ACC112 (cell line): ENCODE data around the gene SYNJ2.

Experiments used
- H2AFZ ChIP-seq: fragments of 200-600 bp; sonication (generic); one replicate; pipeline ENCODE4 v1.6.0; 2017; ENCODE audit warnings: antibody characterized with exemption, low read length; ENCODE audit not compliant: unreplicated experiment
- H3K27ac ChIP-seq: fragments of 200-600 bp; sonication (generic); 2 replicates; pipeline ENCODE4 v1.5.1; 2014; ENCODE audit warnings: low read depth, mild to moderate bottlenecking, antibody characterized with exemption, low read length, moderate library complexity
- H3K27me3 ChIP-seq: fragments of 200-600 bp; sonication (generic); 2 replicates; pipeline ENCODE4 v1.6.1; 2014; ENCODE audit warnings: mild to moderate bottlenecking, antibody characterized with exemption, low read length, moderate library complexity, mixed read lengths; ENCODE audit not compliant: insufficient read depth
- H3K36me3 ChIP-seq: fragments of 200-600 bp; sonication (generic); 2 replicates; pipeline ENCODE4 v1.6.1; 2016; ENCODE audit warnings: mild to moderate bottlenecking, antibody characterized with exemption, low read length, moderate library complexity, mixed read lengths; ENCODE audit not compliant: insufficient read depth
- H3K4me1 ChIP-seq: fragments of 200-600 bp; sonication (generic); one replicate; pipeline ENCODE4 v1.6.1; 2016; ENCODE audit warnings: low read length, mixed read lengths; ENCODE audit not compliant: insufficient read depth, unreplicated experiment, control insufficient read depth
- H3K4me3 ChIP-seq: fragments of 200-600 bp; sonication (generic); 2 replicates; pipeline ENCODE4 v1.5.1; 2014; ENCODE audit warnings: mild to moderate bottlenecking, low read depth, low read length
- H3K79me2 ChIP-seq: fragments of 200-600 bp; sonication (generic); one replicate; pipeline ENCODE4 v1.6.0; 2016; ENCODE audit warnings: low read length; ENCODE audit not compliant: control insufficient read depth, unreplicated experiment, insufficient read depth

The SYNJ2 gene

DNA sequence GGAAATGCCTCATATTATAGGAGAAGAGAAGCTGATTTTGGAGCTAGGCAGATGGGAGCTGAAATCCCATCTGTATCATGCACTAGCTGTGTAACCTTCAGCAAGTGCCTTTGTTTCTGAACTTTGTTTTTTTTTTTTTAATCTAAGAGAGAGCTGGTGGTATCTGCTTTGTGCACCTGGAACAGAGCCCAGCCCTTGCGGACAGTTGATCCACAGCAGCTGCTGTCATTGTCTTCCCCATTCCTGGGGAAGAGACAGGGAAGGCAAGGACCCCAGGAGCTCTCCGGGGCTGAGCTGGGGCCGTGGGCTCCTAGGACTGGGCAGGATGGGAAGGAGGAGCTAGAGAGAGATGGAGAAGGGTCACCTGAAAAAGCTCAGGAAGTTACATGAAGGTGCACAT is 92.1 kb downstream of the SYNJ2 start:
- Histone ChIP-seq H3K36me3 (peaks cover 30% of the 10 kb centered on the region), H3K27ac (no peak overlapping the region), H3K4me1 (peaks cover 23% of the 10 kb centered on the region), H3K4me3 (no peak overlapping the region), H2AFZ (no peak overlapping the region), H3K79me2 (peaks cover 2% of the 10 kb centered on the region), H3K27me3 (no peaks in the 10 kb centered on the region)

DNA sequence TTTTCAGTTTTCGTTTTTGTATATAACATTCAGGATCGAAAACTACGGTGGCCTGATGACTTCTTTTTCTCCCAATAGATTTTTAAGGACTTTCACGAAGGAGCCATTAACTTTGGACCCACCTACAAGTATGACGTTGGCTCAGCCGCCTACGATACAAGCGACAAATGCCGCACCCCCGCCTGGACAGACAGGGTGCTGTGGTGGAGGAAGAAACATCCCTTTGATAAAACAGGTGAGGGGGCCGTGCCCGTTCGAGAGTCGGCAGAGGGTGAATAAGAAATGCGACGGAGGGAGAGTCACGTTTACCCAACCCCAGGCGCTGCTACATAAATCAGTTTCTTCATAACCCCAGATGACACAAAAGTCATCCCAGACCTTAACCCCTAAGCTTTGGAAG is 94.9 kb downstream of the SYNJ2 start:
- Histone ChIP-seq H3K27me3 (no peaks in the 10 kb centered on the region), H3K36me3 (peaks cover 34% of the 10 kb centered on the region), H2AFZ (no peak overlapping the region), H3K4me1 (peaks cover 5% of the 10 kb centered on the region), H3K79me2 (no peaks in the 10 kb centered on the region), H3K27ac (no peak overlapping the region), H3K4me3 (no peak overlapping the region)

DNA sequence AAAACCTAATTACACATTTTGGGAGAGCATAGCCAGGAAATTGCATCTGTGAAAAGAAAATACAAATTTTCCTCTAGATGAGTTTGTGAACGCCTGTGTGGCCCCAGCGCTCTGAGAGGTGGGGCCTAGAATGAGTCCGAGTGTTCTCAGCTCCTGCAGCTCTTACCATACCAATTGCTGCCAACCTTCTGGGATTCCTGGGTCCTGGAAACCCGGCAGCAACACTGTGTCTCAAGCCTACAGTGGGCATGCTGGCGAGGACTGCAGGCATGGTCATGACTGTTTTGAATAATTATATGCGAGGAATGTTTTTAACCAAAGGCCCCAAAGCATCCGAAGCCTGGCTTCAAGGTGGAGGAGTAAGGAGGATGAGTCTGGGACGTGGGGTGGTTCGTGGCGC is 96.0 kb downstream of the SYNJ2 start:
- no peak overlapping the region for H3K27ac ChIP-seq

DNA sequence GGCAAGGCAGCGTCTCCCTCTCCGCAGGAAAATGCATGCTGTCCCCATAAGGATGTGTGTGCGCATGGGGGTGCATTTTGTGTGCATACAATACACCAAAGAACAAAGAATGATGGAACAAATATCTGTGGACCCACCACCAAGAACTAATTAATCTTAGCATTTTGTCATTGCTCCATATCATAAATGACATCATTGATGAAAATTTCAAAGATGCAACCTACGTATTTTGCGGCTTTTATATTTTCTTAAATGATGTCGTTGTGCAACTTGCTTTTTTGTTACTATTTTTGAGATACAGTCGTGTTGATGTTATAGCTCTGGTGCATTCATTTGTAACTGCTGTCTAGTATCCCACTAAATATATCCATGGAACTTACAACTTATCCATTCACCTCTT is 96.7 kb downstream of the SYNJ2 start:
- peaks cover 4% of the 10 kb centered on the region for H3K4me1 ChIP-seq
- no peaks in the 10 kb centered on the region for H3K27me3 ChIP-seq
- peaks cover 41% of the 10 kb centered on the region for H3K36me3 ChIP-seq
- H3K4me3 ChIP-seq, result no peak overlapping the region
- no peak overlapping the region for H2AFZ ChIP-seq
- no peaks in the 10 kb centered on the region for H3K79me2 ChIP-seq
- no peak overlapping the region for H3K27ac ChIP-seq

More for the DNA sequence above, 96.0 kb downstream of the SYNJ2 start:
- H3K27me3 ChIP-seq, result no peaks in the 10 kb centered on the region
- H3K36me3 ChIP-seq, result peaks cover 37% of the 10 kb centered on the region
- no peaks in the 10 kb centered on the region for H3K79me2 ChIP-seq
- H2AFZ ChIP-seq, result no peak overlapping the region
- no peaks in the 10 kb centered on the region for H3K4me1 ChIP-seq
- H3K4me3 ChIP-seq, result no peak overlapping the region

DNA sequence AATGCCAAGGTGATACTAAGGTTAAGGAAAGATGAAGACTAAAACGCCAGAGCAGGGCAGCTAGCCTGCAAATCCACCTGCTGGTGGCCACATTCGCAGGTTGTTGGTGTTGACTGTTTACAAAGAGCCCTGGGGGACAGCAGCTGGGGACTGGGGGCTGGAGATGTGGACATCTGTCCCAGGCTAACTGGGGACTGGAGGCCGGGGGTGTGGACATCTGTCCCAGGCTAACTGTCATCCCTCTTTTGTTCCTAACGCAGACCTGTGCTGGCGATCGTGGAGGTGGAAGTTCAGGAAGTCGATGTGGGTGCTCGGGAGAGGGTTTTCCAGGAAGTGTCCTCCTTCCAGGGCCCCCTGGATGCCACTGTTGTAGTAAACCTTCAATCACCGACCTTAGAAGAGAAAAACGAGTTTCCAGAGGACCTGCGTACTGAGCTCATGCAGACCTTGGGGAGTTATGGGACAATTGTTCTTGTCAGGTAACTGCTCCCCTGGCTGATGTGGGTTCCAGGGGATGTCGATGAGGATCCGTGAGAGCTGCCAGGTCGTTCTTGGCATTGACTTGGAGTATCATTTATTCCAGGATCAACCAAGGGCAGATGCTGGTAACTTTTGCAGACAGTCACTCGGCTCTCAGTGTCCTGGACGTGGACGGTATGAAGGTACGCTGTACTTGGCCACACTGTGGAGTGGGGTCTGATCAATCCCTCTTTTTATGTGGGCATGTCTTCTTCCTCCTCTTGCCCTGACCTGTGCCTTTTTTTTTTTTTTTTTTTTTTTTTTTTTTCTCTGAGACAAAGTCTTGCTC is 99.4 kb downstream of the SYNJ2 start:
- Histone ChIP-seq H2AFZ (no peak overlapping the region), H3K79me2 (no peaks in the 10 kb centered on the region), H3K27ac (no peak overlapping the region), H3K4me1 (peaks cover 8% of the 10 kb centered on the region), H3K27me3 (no peaks in the 10 kb centered on the region), H3K36me3 (peaks cover 45% of the 10 kb centered on the region), H3K4me3 (no peak overlapping the region)

DNA sequence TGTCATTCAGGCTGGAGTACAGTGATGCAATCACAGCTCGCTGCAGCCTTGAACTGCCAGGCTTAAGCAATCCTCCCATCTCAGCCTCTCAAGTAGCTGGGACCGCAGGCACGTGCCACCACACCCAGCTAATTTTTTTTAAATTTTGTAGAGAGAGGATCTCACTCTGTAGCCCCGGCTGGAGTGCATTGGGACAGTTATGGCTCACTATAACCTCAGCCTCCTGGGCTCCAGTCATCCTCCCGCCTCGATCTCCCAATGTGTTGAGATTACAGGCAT is 99.9 kb downstream of the SYNJ2 start:
- Histone ChIP-seq H3K79me2 (no peaks in the 10 kb centered on the region), H3K36me3 (peaks cover 46% of the 10 kb centered on the region), H3K27ac (no peak overlapping the region), H3K4me1 (peaks cover 8% of the 10 kb centered on the region), H3K4me3 (no peak overlapping the region), H2AFZ (no peak overlapping the region), H3K27me3 (no peaks in the 10 kb centered on the region)

DNA sequence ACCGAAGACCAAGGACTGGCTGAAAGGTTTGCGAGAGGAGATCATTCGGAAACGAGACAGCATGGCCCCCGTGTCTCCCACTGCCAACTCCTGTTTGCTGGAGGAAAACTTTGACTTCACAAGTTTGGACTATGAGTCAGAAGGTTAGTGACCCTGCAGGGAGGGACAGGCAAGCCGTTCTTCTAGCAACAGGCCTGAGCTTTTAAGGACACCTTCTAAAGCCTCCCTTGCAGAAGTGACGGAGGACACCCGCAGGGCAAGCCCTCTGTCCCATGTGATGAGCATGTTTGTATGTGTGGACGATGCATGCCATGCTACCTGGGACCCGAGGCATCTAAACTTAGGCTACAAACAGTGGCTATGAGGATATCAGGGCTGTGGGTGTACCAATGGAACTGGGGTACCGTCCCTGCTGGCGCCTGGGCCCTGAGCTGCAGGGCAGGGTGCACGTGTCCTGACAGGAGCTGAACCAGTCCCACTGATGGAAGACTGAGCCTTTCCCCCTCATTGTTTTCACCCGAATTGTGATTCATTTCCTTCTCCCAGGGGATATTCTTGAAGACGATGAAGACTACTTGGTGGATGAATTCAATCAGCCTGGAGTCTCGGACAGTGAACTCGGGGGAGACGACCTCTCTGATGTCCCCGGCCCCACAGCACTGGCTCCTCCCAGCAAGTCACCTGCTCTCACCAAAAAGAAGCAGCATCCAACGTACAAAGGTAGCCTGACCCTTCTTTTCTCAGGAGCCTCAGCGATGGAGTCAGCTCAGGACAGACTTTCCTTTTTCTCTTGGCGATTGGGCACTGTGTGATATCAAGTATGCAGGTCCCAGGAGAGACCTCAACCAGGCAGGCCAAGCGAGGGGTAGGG is 102.0 kb downstream of the SYNJ2 start:
- Histone ChIP-seq H2AFZ (no peak overlapping the region), H3K4me3 (no peak overlapping the region), H3K27ac (no peak overlapping the region), H3K27me3 (no peaks in the 10 kb centered on the region), H3K36me3 (peaks cover 34% of the 10 kb centered on the region), H3K79me2 (no peaks in the 10 kb centered on the region), H3K4me1 (peaks cover 8% of the 10 kb centered on the region)

DNA sequence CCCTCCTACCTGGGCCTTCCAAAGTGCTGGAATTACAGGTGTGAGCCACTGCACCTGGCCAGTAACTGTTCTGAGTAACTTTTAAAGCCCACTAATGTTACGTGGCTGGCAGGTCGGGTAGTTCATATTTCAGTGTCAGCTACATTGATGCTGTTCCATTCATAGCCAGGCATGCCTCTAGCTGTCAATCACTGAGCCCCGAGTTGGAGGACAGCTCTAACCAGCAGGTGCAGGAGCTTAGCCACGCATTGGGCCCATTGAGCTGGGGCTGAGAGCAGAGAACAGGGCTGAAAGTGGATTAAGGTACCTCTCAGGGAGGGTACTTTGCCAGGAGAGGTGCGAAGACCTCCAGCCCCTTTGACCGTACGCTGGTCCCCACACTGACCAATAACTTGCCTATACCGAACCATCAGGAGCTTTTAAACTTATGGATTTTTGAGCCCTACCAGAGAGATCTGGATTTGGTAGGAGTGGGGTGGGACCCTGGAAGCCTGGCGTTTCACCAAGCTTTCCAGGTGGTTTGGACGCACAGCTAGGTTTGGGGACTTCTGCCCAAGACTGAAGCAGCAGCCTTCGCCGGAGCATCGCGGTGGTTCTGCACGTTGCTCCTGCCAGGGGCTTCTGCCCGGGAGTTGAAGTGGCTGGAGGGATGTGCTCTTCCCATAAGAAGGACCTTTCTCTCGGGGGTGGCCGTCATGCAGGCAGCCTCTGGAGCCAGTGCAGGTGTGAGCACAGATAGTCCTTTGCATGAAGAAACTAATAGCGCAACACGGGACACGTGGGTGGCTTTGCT is 103.8 kb downstream of the SYNJ2 start:
- no peaks in the 10 kb centered on the region for H3K79me2 ChIP-seq
- no peak overlapping the region for H2AFZ ChIP-seq
- H3K27me3 ChIP-seq, result no peaks in the 10 kb centered on the region
- peaks cover 8% of the 10 kb centered on the region for H3K4me1 ChIP-seq
- no peak overlapping the region for H3K27ac ChIP-seq
- peaks cover 33% of the 10 kb centered on the region; the same call in 1 of the 2 replicates for H3K36me3 ChIP-seq
- H3K4me3 ChIP-seq, result no peak overlapping the region

DNA sequence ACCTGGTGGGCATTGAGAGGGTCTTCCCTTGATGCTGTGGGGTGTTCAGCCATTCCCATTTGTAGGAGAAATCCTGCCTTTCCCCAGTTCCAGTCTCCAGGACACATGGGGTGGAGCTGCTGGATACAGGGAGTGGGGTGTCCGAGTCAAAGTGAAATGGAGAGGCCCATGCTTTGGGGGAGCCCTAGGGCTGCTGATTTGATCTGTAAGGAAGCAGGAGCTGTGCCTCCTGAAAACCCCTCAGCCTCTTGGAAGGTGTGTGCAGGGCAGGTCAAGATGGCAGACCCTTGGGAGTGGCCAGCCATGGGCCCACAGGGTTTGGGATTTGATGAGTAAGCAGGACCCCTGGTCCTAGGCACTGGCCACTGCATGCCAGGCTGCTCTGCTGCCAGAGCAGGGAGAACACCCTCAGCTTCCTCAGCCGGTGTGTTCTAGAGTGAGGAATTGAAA is 104.4 kb downstream of the SYNJ2 start:
- Histone ChIP-seq H3K79me2 (no peaks in the 10 kb centered on the region), H3K27ac (no peak overlapping the region), H3K4me3 (no peak overlapping the region), H3K36me3 (peaks cover 28% of the 10 kb centered on the region; the same call in 1 of the 2 replicates), H3K4me1 (peaks cover 8% of the 10 kb centered on the region), H3K27me3 (no peaks in the 10 kb centered on the region), H2AFZ (no peak overlapping the region)

DNA sequence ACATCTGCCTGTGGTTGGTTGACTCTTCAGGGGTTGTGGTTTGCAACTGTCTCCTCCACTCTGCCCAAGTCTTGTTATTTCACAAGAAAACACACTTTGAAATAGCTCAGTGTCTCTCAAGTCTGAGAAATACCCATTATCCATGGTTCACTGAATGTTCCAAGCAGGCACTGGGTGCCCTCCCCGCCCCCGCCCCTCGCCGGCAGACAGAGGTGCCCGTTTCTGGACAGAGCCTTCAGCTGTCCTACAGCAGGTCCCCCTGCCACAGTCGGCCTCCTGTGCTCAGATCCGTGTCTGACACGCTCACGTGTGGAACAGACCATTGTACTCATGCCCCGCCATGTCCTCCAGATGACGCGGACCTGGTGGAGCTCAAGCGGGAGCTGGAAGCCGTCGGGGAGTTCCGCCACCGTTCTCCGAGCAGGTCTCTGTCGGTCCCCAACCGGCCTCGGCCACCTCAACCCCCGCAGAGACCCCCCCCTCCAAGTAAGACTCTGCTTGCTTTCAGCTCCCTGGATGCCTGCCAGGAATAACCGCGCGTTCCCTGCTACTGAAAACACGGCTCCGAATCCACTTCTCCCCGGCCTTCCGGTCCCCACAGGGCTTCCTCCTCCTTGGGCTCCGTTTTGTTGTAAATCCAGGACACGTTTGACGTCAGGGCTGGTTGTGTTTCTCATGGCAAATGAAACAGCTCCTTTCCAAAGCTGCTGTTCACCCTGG is 105.0 kb downstream of the SYNJ2 start:
- Histone ChIP-seq H3K36me3 (peaks cover 26% of the 10 kb centered on the region; the same call in 1 of the 2 replicates), H3K79me2 (no peaks in the 10 kb centered on the region), H3K4me1 (peaks cover 8% of the 10 kb centered on the region), H3K4me3 (no peak overlapping the region), H3K27ac (no peak overlapping the region), H2AFZ (no peak overlapping the region), H3K27me3 (no peaks in the 10 kb centered on the region)
